Measurements from ENCODE around the gene GRIN3B.
"Not testable (repeated sequence)": the region's sequence is repeated elsewhere in the genome, so short reads cannot be mapped to it uniquely, and the experiment has no call there.

Gene GRIN3B

GRCh38 chr19:1000095-1000494 lies at the start of gene GRIN3B:
TSS of gene GRIN3B (plus strand) at chr19:1000419. CDS start at chr19:1000438, 19 bp downstream.
- no peak for DNase-seq (ENCODE audit: low spot score)

GRCh38 chr19:952049-952679 lies 48.1 kb upstream of the GRIN3B start:
- no peak for DNase-seq (ENCODE audit: low spot score)

- DNase-seq (ENCODE audit: low spot score) = no peak
Observed at GRCh38 chr19:952680-953444, 47.4 kb upstream of the GRIN3B start.

GRCh38 chr19:953445-954271 lies 46.6 kb upstream of the GRIN3B start:
- no peak for DNase-seq (ENCODE audit: low spot score)

GRCh38 chr19:954272-954671 lies 45.9 kb upstream of the GRIN3B start:
- DNase-seq (ENCODE audit: low spot score) = no peak

- no peak for DNase-seq (ENCODE audit: low spot score)
Observed at GRCh38 chr19:954672-955494, 45.3 kb upstream of the GRIN3B start.

- no peak for DNase-seq (ENCODE audit: low spot score)
Observed at GRCh38 chr19:955803-956765, 44.1 kb upstream of the GRIN3B start.

- DNase-seq (ENCODE audit: low spot score) = no peak
Observed at GRCh38 chr19:956766-957440, 43.3 kb upstream of the GRIN3B start.

GRCh38 chr19:957578-957977 lies 42.6 kb upstream of the GRIN3B start:
- DNase-seq (ENCODE audit: low spot score) = not testable (repeated sequence)

- DNase-seq (ENCODE audit: low spot score) = no peak
Observed at GRCh38 chr19:958967-959855, 41.0 kb upstream of the GRIN3B start.

- DNase-seq (ENCODE audit: low spot score) = no peak
Observed at GRCh38 chr19:960020-960419, 40.2 kb upstream of the GRIN3B start.

GRCh38 chr19:960601-960938 lies 39.6 kb upstream of the GRIN3B start:
- DNase-seq (ENCODE audit: low spot score) = no peak

- no peak for DNase-seq (ENCODE audit: low spot score)
Observed at GRCh38 chr19:961866-962620, 38.2 kb upstream of the GRIN3B start.

GRCh38 chr19:962683-963400 lies 37.4 kb upstream of the GRIN3B start:
- no peak for DNase-seq (ENCODE audit: low spot score)

GRCh38 chr19:963486-963951 lies 36.7 kb upstream of the GRIN3B start:
- DNase-seq (ENCODE audit: low spot score) = no peak

- DNase-seq (ENCODE audit: low spot score) = no peak
Observed at GRCh38 chr19:964116-964520, 36.1 kb upstream of the GRIN3B start.

All from LoVo (cell line).